ENCODE data around the gene TNFRSF11A.

TNFRSF11A gene

DNA sequence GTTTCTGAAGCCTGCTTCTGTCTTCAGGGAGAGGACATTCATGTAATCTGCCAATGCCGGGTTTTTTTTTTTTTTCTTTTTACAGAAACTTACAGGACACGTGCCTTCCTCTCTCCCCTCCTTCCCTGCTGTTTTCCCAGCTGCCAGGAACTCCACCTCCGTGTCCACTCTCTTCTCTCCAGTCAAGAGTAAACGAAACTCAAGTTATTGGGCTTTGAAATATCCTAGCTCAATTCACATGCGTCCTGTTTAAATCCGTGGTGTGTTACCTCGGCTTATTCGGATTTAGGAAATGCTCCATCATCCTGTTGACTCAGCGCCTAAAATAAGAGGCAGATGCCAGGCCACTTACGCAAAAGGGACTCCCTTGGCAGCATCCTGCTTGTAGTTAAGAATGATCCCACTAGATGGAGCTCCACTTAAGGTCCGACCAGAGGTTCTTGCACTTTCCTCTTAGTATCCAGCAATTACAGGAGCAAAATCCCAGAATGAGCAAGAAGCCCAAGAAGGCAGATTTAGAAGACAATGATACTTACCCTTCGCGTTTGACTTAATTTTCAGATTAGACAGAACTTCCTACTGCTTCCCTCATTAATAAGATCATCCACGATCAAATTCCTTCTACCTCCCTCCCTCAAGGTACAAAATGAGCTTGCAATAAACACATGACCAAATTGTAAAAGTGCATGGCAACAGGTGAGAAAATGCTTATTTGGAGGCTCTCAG lies 100.5 kb downstream of the TNFRSF11A start:
- peak; percentile 80 for DNase-seq

DNA sequence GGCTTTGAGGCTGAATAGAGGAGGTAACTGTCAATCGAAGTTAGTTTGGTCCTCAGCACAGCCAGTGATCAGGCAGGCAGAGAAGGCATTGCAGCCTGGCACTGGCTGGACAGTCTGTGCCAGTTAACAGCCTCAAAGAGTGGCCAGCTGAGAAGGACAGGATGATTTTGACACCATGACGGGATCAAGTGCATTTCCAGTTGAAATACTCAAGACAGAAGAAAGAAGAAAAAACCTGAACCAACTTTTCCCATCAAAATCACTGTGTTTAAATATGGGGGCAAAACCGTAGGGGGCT lies 101.0 kb downstream of the TNFRSF11A start:
- DNase-seq: no peak

GRCh38 chr18:62432176-62432575 lies 107.1 kb downstream of the TNFRSF11A start:
- no peak for DNase-seq

DNA sequence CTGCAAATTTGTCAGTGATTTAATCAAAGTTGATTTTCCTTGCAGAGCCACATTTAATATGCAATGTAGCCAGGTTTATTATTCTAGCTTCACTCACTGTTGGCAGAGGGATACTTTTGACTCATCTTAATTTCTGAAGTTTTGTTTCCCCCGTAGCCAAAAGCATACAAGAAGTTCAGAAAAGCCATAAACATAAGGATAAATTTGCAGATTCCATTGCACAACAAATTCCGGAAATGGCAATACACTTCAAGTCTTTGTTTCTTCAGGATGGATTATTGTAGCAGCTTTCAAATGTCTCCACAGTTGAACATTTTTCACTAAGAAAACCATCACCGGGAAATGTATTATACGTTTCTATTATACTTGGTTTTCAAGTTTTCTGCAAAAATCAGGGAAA lies 109.7 kb downstream of the TNFRSF11A start:
- no peak for DNase-seq

DNA sequence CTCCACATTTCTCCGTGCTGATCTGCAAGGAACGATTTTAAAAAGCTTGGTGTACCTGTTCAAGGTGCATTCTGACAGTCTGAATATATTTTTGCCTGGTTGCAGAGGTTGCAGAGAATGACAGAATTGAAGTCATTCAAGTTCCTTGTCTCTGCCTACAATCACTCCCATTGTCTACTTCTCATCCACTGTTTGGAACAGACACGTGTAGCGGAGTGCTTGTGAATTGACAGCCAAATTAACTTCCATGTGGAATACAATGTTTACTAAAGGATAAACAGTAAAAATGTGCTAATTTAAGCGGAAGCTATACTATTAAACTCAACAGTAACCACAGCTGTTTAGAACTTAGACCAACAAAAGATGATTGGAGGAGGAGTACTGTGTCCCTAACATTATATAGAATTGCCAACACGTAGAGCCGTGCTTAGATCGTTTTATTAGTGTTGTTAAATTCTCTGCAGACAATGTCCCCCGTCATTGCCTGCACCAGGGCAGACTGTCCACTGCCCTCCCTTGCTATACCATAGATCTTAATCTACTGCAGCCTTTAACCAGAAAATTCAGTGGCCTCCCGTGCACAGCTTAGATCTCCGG lies 110.4 kb downstream of the TNFRSF11A start:
- DNase-seq: no peak

DNA sequence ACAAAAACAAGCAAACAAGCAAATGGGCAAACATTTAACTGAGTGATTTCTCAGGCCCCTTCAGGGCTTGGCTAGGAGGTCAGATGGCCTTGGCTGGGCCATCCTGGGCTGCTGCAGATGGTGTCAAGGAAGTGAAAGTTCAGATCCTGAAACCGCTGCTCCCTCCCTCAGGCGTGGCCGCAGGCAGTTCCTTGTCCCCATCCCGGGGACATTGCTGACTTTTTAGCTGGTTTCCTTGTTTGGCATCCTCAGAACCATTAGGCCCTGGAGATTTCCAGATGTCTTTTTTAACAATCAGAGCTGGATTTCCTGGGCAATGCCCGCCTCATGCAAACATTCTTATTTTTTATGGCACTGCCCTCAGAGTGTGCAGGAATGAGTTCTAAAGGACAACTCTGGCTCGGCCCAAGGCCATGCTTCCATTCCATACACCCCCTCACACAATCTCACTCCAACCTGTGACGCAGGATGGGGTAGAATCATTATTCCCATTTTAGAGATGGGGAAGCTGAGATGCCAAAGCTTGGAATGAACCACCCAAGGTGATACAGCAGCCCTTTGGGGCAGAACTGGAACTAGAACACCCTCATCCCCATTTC lies 111.6 kb downstream of the TNFRSF11A start:
- DNase-seq: no peak

- DNase-seq: peak; percentile 35
Observed at GRCh38 chr18:62437235-62438017, 112.3 kb downstream of the TNFRSF11A start.

- DNase-seq: no peak
Observed at GRCh38 chr18:62438018-62438329, 112.9 kb downstream of the TNFRSF11A start.

GRCh38 chr18:62438402-62438801 lies 113.3 kb downstream of the TNFRSF11A start:
- DNase-seq: no peak

- no peak for DNase-seq
Observed at GRCh38 chr18:62438866-62439265, 113.8 kb downstream of the TNFRSF11A start.

Measured in NCI-H2171 (cell line).